OCI-LY7 (cell line): ENCODE data around the gene CIAO3.

Experiments
- EZH2phosphoT487 ChIP-seq: fragments of 200-600 bp; sonication (generic); IDR thresholded peaks from 2 replicates; pipeline ENCODE4 v1.6.1; 2018; ENCODE audit warnings: low read depth, borderline replicate concordance, mild to moderate bottlenecking, mixed run types, antibody characterized with exemption, low read length, moderate library complexity, mixed read lengths
- TF ChIP-seq, protein P1 (sequence below): fragments of 200-600 bp; sonication (generic); conservative IDR thresholded peaks from 2 replicates; pipeline ENCODE4 v1.5.1; 2014; ENCODE audit warnings: mild to moderate bottlenecking, antibody characterized with exemption, low read length, moderate library complexity, mixed read lengths

DNA sequence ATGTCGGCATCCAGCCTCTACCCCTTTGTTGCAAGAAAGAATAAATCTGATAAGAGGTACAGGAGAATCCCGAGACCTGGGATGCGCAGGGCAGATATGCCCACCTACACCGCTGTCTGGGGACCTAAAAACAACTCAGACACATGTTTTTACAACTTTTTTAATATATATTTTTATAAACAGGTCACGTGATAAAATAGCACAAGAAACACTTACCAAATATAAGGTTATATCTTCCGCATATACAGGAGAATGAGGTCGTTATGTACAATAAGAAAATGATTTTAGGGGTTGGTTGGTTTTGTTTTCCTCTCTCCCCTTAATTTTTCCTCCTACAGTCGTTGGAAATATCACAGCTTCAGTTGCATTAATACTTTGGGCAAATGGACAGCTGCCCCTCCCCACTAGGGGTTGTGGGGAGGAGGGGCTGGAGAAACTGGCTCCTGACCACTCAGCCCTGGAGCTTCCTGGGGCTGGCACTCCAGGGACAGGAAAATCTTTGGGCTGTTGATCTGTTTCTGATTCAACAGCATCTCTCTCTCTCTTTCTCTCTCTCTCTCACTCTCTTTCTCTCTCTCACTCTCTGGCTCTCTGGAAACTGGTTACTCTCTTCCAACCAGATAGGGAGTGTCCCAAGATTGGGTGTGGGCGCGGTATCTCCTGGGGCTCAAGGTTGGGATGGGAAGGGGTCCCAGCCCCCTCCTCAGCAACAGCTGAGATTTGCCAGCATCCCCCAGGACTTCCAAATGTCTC lies 48.3 kb downstream of the CIAO3 start:
- no peak for TF ChIP-seq EZH2phosphoT487
- TF ChIP-seq, protein P1, sequence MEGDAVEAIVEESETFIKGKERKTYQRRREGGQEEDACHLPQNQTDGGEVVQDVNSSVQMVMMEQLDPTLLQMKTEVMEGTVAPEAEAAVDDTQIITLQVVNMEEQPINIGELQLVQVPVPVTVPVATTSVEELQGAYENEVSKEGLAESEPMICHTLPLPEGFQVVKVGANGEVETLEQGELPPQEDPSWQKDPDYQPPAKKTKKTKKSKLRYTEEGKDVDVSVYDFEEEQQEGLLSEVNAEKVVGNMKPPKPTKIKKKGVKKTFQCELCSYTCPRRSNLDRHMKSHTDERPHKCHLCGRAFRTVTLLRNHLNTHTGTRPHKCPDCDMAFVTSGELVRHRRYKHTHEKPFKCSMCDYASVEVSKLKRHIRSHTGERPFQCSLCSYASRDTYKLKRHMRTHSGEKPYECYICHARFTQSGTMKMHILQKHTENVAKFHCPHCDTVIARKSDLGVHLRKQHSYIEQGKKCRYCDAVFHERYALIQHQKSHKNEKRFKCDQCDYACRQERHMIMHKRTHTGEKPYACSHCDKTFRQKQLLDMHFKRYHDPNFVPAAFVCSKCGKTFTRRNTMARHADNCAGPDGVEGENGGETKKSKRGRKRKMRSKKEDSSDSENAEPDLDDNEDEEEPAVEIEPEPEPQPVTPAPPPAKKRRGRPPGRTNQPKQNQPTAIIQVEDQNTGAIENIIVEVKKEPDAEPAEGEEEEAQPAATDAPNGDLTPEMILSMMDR, result no peak
